IPS-11a (cell line): ENCODE data around the gene EID2.

Source experiments
- H3K4me3 ChIP-seq: one replicate; pipeline ENCODE4 v1.5.1; 2013; ENCODE audit warnings: low read depth, low read length, control low read depth

EID2 gene

DNA sequence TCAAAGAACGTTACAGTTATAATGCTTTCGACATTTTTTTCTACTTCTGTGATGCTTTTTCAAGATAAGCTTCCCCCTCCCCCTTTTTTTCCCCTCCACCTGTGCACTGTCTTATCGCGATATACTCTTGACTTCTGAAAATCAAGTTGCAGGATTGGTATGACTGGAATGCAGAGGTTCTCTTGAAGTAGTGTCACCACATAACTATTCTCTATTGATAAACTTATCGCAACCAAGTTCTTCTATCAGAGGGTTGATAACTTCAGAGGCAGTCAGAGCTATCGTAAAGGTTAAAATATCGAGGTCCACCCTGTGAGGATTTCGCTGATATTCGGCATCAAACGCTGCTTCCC lies 820 bp downstream of the EID2 start:
- peak overlapping the region; percentile 87 for H3K4me3 ChIP-seq

DNA sequence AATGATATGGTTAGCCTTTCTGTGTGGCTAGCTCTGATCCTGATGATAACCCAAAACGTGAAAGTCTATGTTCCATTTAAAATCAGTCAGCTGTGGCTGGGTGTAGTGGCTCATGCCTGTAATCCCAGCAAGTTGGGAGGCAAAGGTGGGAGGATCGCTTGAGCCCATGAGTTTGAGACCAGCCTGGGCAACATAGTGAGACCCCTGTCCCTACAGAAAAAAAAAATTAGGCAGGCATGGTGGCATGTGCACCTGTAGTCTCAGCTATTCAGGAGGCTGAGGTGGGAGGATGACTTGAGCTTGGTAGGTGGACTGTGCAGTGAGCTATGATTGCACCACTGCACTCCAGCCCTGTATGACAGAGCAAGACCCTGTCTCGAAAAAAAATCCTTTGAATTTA lies 6.2 kb downstream of the EID2 start:
- no peak overlapping the region for H3K4me3 ChIP-seq

GRCh38 chr19:39533003-39533512 lies 6.9 kb downstream of the EID2 start:
- H3K4me3 ChIP-seq: no peak overlapping the region

GRCh38 chr19:39532233-39533002 lies 7.5 kb downstream of the EID2 start, which contains the start of gene EID2B:
EID2B (minus strand) TSS chr19:39532852; CDS start chr19:39532802, 50 bp downstream.
- peak within 1 kb of the TSS; percentile 90 for H3K4me3 ChIP-seq

- peak overlapping the region; percentile 90 for H3K4me3 ChIP-seq
Observed at GRCh38 chr19:39531834-39532232, 8.1 kb downstream of the EID2 start.

DNA sequence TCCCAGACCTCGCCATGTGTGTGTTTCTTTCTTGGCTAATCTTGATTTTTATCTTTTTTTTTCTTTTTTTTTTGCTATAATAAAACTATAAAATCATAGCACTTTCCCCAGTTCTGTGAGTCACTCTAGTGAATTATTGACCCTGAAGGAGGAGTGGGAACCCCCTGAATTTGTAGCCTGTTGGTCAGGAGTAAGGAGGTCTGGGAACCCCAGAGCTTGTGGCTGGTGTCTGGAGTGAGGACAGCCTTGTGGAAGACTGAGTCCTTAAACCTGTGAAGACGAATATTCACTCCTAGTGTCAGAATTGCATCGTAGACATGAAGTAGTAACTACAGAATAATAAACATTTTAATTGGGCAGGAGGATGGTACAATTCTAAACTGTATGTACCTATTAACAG lies 14.8 kb downstream of the EID2 start:
- no peak overlapping the region for H3K4me3 ChIP-seq

- H3K4me3 ChIP-seq: no peak overlapping the region
Observed at GRCh38 chr19:39524495-39524894, 15.5 kb downstream of the EID2 start.

DNA sequence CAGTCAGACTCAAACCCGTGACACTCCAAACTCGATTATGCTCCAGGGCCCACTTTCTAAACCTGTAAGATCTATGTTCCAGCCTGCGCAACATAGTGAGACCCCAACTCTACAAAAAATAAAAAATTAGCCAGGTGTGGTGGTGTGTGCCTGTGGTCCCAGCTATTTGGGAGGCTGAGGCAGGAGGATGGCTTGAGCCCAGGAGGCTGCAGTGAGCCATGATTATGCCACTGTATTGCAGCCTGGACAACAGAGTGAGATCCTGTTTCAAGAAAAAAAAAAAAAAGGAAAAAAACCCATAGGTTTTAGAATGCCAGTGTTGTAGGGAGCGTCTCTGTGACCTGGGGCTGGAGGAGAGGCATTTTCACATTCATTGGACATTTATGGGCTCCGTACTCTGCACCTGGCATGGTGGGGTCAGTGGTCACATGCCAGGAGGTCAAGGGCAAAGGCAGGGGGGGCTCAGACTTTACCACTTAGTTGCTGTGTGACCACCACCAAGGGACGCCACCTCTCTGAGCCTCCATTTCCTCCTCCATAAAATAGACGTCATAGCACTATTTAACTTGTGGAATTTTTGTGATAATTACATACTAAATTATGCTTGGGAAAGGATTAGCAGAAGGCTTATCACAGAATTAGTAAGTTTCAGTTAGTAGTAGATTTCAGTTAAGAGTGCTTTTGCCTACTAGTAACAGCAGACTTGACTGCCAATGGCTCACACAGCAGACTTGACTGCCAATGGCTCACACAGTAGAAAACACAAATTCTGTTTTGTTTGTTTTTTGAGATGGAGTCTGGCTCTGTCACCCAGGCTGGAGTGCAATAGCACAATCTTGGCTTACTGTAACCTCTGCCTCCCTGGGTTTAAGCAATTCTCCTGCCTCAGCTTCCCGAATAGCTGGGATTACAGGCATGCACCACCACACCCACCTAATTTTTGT lies 19.1 kb downstream of the EID2 start:
- H3K4me3 ChIP-seq: no peak overlapping the region

- no peak overlapping the region for H3K4me3 ChIP-seq
Observed at GRCh38 chr19:39518975-39519374, 21.0 kb downstream of the EID2 start.

DNA sequence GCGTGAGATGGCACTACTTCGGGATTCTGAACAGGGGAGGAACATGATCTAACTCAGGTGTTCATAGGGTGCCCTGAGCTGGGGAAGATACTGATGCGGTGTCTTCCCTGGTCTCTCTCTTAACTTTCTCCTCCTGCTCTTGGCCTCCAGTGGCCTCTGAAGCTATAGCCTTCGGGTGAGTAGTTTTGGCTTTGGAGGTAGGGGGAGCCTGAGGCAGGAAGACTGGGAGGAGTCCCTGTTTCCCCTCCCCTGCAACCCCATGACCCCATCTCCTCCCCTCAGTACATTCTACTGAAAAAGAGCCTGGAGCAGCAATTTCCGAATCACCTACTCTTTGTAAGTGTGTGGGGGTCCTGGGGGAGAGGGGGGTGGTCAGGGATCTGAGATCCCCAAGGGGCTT lies 21.5 kb downstream of the EID2 start:
- no peak overlapping the region for H3K4me3 ChIP-seq

GRCh38 chr19:39517432-39517831 lies 22.5 kb downstream of the EID2 start:
- H3K4me3 ChIP-seq: no peak overlapping the region

- H3K4me3 ChIP-seq: peak overlapping the region; percentile 82
Observed at GRCh38 chr19:39516270-39516669, 23.7 kb downstream of the EID2 start.

- peak overlapping the region; percentile 82 for H3K4me3 ChIP-seq
Observed at GRCh38 chr19:39515551-39516191, 24.3 kb downstream of the EID2 start.

DNA sequence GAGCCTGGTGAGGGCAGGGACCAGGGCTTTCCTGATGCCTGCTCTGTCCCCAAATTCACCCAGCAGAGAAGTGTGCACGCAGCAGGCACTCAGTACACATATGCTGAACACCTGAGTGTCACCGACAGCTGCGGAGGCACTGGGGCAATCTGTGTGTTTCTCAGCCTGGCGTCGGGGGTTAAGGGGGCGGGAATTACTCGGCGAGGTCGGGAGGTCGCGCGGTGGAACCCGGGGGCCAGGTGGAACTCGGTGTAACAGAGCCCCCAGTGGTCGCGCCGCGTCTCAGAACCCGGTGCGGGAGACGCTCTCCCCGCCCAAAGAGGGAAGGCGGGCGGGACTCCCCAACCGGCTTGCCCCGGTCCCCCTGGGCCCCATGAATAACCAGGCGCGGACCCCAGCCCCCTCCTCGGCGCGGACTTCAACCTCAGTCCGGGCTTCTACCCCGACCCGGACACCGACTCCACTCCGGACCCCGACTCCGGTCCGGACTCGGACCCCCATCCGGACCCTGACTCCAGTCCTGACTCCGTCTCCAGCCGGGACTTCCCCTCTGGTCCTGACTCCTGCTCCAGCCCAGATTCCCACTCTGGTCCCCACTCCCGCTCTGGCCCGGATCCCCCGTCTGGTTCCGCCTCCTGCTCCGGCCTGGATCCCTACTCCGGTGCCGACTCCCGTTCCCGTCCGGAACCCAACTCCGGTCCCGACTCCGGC lies 25.0 kb downstream of the EID2 start, which contains the start of gene SELENOV:
SELENOV (plus strand) TSS at position 300 of the 711 bp plus-strand sequence; CDS start at position 374, 74 bp downstream.
- peak within 1 kb of the TSS; percentile 82 for H3K4me3 ChIP-seq

DNA sequence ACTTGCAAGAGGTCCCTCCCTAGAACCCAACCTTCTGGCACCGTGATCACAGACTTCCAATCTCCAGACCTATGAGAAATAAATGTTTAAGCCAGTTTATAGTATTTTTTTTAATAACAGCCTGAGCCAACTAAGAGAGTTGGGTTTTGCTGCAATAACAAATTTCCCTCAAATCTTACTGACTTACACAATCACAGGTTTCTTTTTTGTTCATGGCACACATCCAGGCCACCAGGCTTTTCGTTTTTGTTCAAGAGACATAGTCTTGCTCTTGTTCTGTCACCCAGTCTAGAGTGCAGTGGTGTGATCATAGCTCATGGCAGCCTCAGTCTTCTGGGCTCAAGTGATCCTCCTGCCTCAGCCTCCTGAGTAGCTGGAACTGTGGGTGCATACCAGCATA lies 27.0 kb downstream of the EID2 start:
- H3K4me3 ChIP-seq: no peak overlapping the region

- no peak overlapping the region for H3K4me3 ChIP-seq
Observed at GRCh38 chr19:39509233-39509632, 30.7 kb downstream of the EID2 start.

DNA sequence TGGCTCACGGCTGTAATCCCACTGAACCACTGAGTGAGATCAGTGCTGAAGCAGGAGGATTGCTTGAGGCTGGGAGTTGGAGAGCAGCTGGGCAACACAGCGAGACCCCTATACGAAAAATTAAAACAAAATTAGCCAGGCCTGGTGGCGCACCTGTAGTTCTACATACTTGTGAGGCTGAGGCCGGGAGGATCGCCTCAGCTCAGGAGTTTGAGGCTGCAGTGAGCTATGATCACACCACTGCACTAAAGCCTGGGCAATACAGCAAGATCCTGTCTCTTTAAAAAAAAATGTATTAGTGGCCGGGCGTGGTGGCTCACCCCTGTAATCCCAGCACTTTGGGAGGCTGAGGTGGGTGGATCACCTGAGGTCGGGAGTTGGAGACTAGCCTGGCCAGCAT lies 31.3 kb downstream of the EID2 start:
- H3K4me3 ChIP-seq: no peak overlapping the region

DNA sequence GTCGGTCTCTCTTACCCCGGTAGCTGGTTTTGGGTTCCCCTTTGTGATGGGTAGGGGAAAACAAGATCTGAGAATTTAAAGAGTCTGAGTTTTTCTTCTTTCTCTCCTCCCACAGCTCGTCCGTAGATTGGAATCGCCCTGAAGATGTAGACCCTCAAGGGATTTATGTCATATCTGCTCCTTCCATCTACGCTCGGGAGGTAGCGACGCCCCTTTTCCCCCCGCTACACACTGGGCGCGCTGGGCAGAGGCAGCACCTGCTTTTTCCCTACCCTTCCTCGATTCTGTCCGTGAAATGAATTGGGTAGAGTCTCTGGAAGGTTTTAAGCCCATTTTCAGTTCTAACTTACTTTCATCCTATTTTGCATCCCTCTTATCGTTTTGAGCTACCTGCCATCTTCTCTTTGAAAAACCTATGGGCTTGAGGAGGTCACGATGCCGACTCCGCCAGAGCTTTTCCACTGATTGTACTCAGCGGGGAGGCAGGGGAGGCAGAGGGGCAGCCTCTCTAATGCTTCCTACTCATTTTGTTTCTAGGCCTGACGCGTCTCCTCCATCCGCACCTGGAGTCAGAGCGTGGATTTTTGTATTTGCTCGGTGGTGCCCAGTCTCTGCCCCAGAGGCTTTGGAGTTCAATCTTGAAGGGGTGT lies 32.1 kb downstream of the EID2 start:
- peak overlapping the region; percentile 62 for H3K4me3 ChIP-seq

- peak overlapping the region; percentile 62 for H3K4me3 ChIP-seq
Observed at GRCh38 chr19:39506944-39507714, 32.8 kb downstream of the EID2 start.
